ENCODE measurements around the gene TSPAN3.

TSPAN3 gene

GRCh38 chr15:77096138-77096537 lies 25.2 kb upstream of the TSPAN3 start:
- no peak for TF ChIP-seq MAX (IDR thresholded peaks at IDR 0.05; ENCODE audit: low read depth, low read length)
- TF ChIP-seq POLR2A (IDR thresholded peaks at IDR 0.05; ENCODE audit: extremely low read depth, insufficient read length): no peak
- TF ChIP-seq MYC (IDR thresholded peaks at IDR 0.05; ENCODE audit: low read depth, low read length): no peak
- no peak for TF ChIP-seq CTCF (IDR thresholded peaks at IDR 0.05; ENCODE audit: low read depth, low read length)
- DNase-seq (ENCODE audit: low read depth): no peak

GRCh38 chr15:77094397-77095030 lies 23.6 kb upstream of the TSPAN3 start:
- DNase-seq (ENCODE audit: low read depth): no peak
- TF ChIP-seq MAX (IDR thresholded peaks at IDR 0.05; ENCODE audit: low read depth, low read length) (no peak), CTCF (IDR thresholded peaks at IDR 0.05; ENCODE audit: low read depth, low read length) (peak; percentile 44)
- no peak overlapping the region for H3K4me3 ChIP-seq (ENCODE audit: low read depth, low read length)

More at GRCh38 chr15:77096138-77096537, 25.2 kb upstream of the TSPAN3 start:
- H3K4me3 ChIP-seq (ENCODE audit: low read depth, low read length): no peak overlapping the region

GRCh38 chr15:77093436-77093835 lies 22.5 kb upstream of the TSPAN3 start:
- DNase-seq (ENCODE audit: low read depth): no peak
- TF ChIP-seq MAX (IDR thresholded peaks at IDR 0.05; ENCODE audit: low read depth, low read length) (no peak), CTCF (IDR thresholded peaks at IDR 0.05; ENCODE audit: low read depth, low read length) (no peak), MYC (IDR thresholded peaks at IDR 0.05; ENCODE audit: low read depth, low read length) (no peak), POLR2A (IDR thresholded peaks at IDR 0.05; ENCODE audit: extremely low read depth, insufficient read length) (no peak)
- no peak overlapping the region for H3K4me3 ChIP-seq (ENCODE audit: low read depth, low read length)

- no peak for DNase-seq (ENCODE audit: low read depth)
- H3K4me3 ChIP-seq (ENCODE audit: low read depth, low read length): no peak overlapping the region
- TF ChIP-seq MYC (IDR thresholded peaks at IDR 0.05; ENCODE audit: low read depth, low read length) (no peak), POLR2A (IDR thresholded peaks at IDR 0.05; ENCODE audit: extremely low read depth, insufficient read length) (no peak), MAX (IDR thresholded peaks at IDR 0.05; ENCODE audit: low read depth, low read length) (no peak), CTCF (IDR thresholded peaks at IDR 0.05; ENCODE audit: low read depth, low read length) (no peak)
Observed at GRCh38 chr15:77091097-77091496, 20.2 kb upstream of the TSPAN3 start.

- H3K4me3 ChIP-seq (ENCODE audit: low read depth, low read length): no peak overlapping the region
- no peak for TF ChIP-seq MYC (IDR thresholded peaks at IDR 0.05; ENCODE audit: low read depth, low read length)
- TF ChIP-seq MAX (IDR thresholded peaks at IDR 0.05; ENCODE audit: low read depth, low read length): no peak
- TF ChIP-seq CTCF (IDR thresholded peaks at IDR 0.05; ENCODE audit: low read depth, low read length): no peak
- TF ChIP-seq POLR2A (IDR thresholded peaks at IDR 0.05; ENCODE audit: extremely low read depth, insufficient read length): no peak
- DNase-seq (ENCODE audit: low read depth): no peak
Observed at GRCh38 chr15:77087213-77087612, 16.3 kb upstream of the TSPAN3 start.
